Karpas-422 (cell line): Measurements from ENCODE around the gene ACTL6A. TPM values are rescaled to one million over a fixed set of nuclear protein-coding genes. Genes with fewer than 3 reads are reported as not detected.

Experiments used
- DNase-seq: peaks from one replicate; pipeline ENCODE4 v3.0.0-alpha.2; 2015
- H2AFZ ChIP-seq: fragments of 200-600 bp; sonication (generic); 2 replicates; pipeline ENCODE4 v1.6.1; 2014; ENCODE audit warnings: antibody characterized with exemption, low read length, mixed read lengths
- H3K27ac ChIP-seq: fragments of 200-600 bp; sonication (generic); 2 replicates; pipeline ENCODE4 v1.5.1; 2014; ENCODE audit warnings: mild to moderate bottlenecking, low read length, moderate library complexity
- H3K27me3 ChIP-seq: fragments of 200-600 bp; sonication (generic); 2 replicates; pipeline ENCODE4 v1.6.1; 2014; ENCODE audit warnings: low read length, mixed read lengths
- H3K36me3 ChIP-seq: fragments of 200-600 bp; sonication (generic); 2 replicates; pipeline ENCODE4 v1.6.1; 2014; ENCODE audit warnings: low read length, mixed read lengths; ENCODE audit not compliant: insufficient read depth
- H3K4me1 ChIP-seq: fragments of 200-600 bp; sonication (generic); 2 replicates; pipeline ENCODE4 v1.6.1; 2014; ENCODE audit warnings: mild to moderate bottlenecking, low read length, mixed read lengths
- H3K4me2 ChIP-seq: fragments of 200-600 bp; sonication (generic); 2 replicates; pipeline ENCODE4 v1.6.1; 2014; ENCODE audit warnings: low read length, low read depth, mild to moderate bottlenecking; ENCODE audit not compliant: poor library complexity, severe bottlenecking
- H3K4me3 ChIP-seq: fragments of 200-600 bp; sonication (generic); 2 replicates; pipeline ENCODE4 v1.5.1; 2014; ENCODE audit warnings: mild to moderate bottlenecking, antibody characterized with exemption, low read length, mixed read lengths
- H3K79me2 ChIP-seq: fragments of 200-600 bp; sonication (generic); 2 replicates; pipeline ENCODE4 v1.6.1; 2014; ENCODE audit warnings: mild to moderate bottlenecking, low read length, mixed read lengths
- H3K9ac ChIP-seq: fragments of 200-600 bp; sonication (generic); 2 replicates; pipeline ENCODE4 v1.6.0; 2014; ENCODE audit warnings: low read length
- H3K9me2 ChIP-seq: fragments of 200-600 bp; sonication (generic), shearing (Covaris generic); replicated peaks from 2 replicates; pipeline ENCODE4 v1.6.0; 2014; ENCODE audit warnings: mild to moderate bottlenecking, low read length, moderate library complexity; ENCODE audit not compliant: insufficient read depth
- H3K9me3 ChIP-seq: fragments of 300-700, 200-600 bp; sonication (generic); 2 replicates; pipeline ENCODE4 v1.6.1; 2014; ENCODE audit warnings: low read length, mixed read lengths
- H4K20me1 ChIP-seq: fragments of 200-600 bp; sonication (generic); 2 replicates; pipeline ENCODE4 v1.6.1; 2014; ENCODE audit warnings: mild to moderate bottlenecking, antibody characterized with exemption, low read length, low read depth; ENCODE audit not compliant: insufficient read depth
- total RNA-seq: library from RNA; depleted of rRNA; stranded (reverse); fragments of >200 nt; shearing (Covaris generic); gene quantifications from 2 replicates; pipeline ENCODE4 v1.2.3, GENCODE V29; 2014; ENCODE audit warnings: low replicate concordance

The ACTL6A gene
- total RNA-seq, 1 experiment from 2014 or later = 68.6 TPM

DNA sequence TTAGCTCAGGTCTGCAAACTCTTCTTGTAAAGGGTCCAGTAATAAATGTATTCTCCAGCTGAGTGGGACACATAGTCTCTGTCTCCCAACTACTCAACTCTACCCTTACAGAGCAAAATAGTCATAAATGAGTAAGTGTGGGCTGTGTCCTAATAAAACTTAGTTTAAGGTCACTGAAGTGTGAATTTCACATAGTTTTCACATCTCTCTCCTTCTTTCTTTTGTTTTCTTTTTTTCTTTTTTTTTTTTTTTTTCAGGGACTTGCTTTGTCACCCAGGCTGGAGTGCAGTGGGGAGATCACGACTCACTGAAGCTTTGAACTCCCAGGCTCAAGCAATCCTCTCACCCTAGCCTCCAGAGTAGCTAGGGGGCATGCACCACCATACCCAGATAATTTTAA lies 1.9 kb upstream of the ACTL6A start:
- Histone ChIP-seq H3K9me2 (no peaks in the 10 kb centered on the region), H4K20me1 (no peaks in the 10 kb centered on the region; the same call in 1 of the 2 replicates), H3K4me2 (no peak overlapping the region), H3K9ac (no peak overlapping the region), H3K27ac (no peak overlapping the region), H3K4me1 (peaks cover 29% of the 10 kb centered on the region), H3K9me3 (no peaks in the 10 kb centered on the region), H3K27me3 (no peaks in the 10 kb centered on the region), H3K36me3 (no peaks in the 10 kb centered on the region), H3K79me2 (peaks cover 23% of the 10 kb centered on the region), H2AFZ (no peak overlapping the region), H3K4me3 (no peak overlapping the region)
- no peak for DNase-seq

DNA sequence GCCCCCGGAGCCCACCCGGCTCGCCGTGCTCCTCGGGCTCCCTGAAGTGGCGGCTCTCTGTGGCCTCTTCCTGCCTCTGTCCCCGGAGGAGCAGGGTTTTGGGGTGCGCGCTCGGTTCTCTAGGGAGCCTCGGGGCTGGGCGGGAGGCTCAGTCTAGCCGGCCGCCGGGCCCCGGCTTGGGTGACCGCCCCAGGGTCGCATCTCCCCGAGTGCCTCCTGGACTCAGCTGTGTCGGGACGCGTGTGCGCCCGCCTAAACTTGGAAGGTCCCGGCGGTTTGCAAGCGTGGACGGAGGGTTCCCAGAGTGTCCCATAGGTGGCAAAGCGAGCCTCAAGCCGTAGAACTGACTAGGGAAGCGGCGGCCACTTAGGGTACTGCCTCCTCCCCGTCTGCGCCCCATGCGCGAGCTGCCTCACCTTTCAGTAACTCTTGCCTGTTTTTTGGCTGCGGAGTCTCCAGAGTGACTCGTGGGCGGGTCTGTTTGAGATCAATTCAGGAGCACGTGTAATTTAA lies 601 bp downstream of the ACTL6A start:
- no peaks in the 10 kb centered on the region for H3K9me3 ChIP-seq
- H4K20me1 ChIP-seq = no peaks in the 10 kb centered on the region; the same call in 1 of the 2 replicates
- H3K79me2 ChIP-seq = peaks cover 48% of the 10 kb centered on the region
- no peaks in the 10 kb centered on the region for H3K9me2 ChIP-seq
- peaks cover 35% of the 10 kb centered on the region for H3K4me1 ChIP-seq
- no peaks in the 10 kb centered on the region for H3K36me3 ChIP-seq
- H3K27me3 ChIP-seq = no peaks in the 10 kb centered on the region
- H3K9ac ChIP-seq = peak overlapping the region; percentile 94
- peak overlapping the region; percentile 68 for H3K4me3 ChIP-seq
- peak; percentile 89 for DNase-seq
- H3K27ac ChIP-seq = peak overlapping the region; percentile 81
- peak overlapping the region; percentile 78 for H3K4me2 ChIP-seq
- H2AFZ ChIP-seq = no peak overlapping the region

DNA sequence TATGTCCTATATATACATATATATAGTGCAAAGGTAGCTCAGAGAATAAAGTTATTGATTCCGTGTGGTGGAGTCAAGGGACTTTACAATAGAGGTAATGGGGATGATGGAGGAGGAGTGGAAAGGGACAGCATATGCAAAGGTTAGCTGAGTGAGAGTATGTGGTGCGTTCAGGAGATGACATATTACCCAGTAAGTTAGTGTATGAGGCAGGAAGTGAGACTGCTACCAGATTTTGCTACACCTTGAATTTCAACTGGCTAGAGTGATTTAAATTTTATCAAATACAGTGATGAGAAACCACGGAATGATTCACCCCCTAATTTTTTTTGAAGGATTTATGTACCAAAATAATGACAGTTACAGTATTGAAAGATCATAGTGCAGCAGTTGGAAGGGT lies 2.8 kb downstream of the ACTL6A start:
- H2AFZ ChIP-seq = no peak overlapping the region
- peak overlapping the region; percentile 78 for H3K4me2 ChIP-seq
- peak; percentile 68 for DNase-seq
- H3K27ac ChIP-seq = peak overlapping the region; percentile 51; the same call in 1 of the 2 replicates
- H3K36me3 ChIP-seq = peaks cover 17% of the 10 kb centered on the region; the same call in 1 of the 2 replicates
- H3K4me3 ChIP-seq = peak overlapping the region; percentile 21; the same call in 1 of the 2 replicates
- no peaks in the 10 kb centered on the region; the same call in 1 of the 2 replicates for H4K20me1 ChIP-seq
- peaks cover 30% of the 10 kb centered on the region for H3K4me1 ChIP-seq
- H3K9me2 ChIP-seq = no peaks in the 10 kb centered on the region
- H3K9ac ChIP-seq = peak overlapping the region; percentile 46
- H3K9me3 ChIP-seq = no peaks in the 10 kb centered on the region
- peaks cover 70% of the 10 kb centered on the region for H3K79me2 ChIP-seq
- no peaks in the 10 kb centered on the region for H3K27me3 ChIP-seq

DNA sequence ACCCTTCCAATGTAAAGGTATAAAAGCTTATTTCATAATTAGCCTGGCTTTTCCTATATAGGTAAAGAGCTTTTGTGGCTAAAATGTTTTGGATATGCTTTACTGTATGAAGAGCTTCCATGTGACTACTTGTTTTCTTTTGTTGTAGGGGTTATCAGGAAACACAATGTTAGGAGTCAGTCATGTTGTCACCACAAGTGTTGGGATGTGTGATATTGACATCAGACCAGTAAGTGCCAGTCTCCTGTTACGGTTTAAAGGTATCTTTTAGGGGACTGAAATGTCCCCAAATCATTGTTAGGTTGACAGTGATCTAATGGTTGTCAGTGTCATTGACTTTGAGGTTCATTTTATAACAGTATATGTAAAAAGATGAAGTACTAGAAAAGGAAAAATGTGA lies 18.3 kb downstream of the ACTL6A start:
- Histone ChIP-seq H3K27ac (no peak overlapping the region), H3K27me3 (no peaks in the 10 kb centered on the region), H3K9me2 (no peaks in the 10 kb centered on the region), H3K36me3 (peaks cover 54% of the 10 kb centered on the region), H3K79me2 (peaks cover 3% of the 10 kb centered on the region), H2AFZ (no peak overlapping the region), H3K4me3 (no peak overlapping the region), H3K9me3 (no peaks in the 10 kb centered on the region), H3K9ac (no peak overlapping the region), H3K4me1 (0 out of 2 replicates have a peak, but pooled peaks cover 4% of the 10 kb centered on the region), H3K4me2 (no peak overlapping the region), H4K20me1 (no peaks in the 10 kb centered on the region)
- no peak for DNase-seq

DNA sequence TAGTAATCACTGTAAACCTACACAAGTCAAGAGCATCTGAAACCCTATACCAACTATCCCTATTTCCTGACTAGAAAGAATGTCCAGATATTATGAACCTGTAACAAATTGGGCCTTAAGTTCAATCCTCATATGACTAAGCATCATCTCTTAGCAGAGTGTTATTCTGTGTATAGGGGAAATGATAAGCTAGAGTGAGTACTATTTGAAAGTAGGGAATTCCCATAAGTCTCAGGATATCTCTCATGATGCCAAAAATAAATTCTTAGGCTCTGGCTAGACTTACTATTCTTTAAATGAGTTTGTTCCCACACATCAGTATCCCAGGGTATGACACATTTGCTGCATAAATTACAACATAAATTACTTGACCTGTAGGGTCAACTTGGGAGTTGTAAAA lies 26.4 kb downstream of the ACTL6A start:
- H3K36me3 ChIP-seq = peaks cover 69% of the 10 kb centered on the region
- H3K4me3 ChIP-seq = no peak overlapping the region
- H3K9ac ChIP-seq = no peak overlapping the region
- H3K27ac ChIP-seq = no peak overlapping the region
- H3K27me3 ChIP-seq = no peaks in the 10 kb centered on the region
- no peaks in the 10 kb centered on the region for H3K4me1 ChIP-seq
- no peak for DNase-seq
- no peaks in the 10 kb centered on the region for H3K9me3 ChIP-seq
- H3K9me2 ChIP-seq = no peaks in the 10 kb centered on the region
- H4K20me1 ChIP-seq = no peaks in the 10 kb centered on the region
- no peak overlapping the region for H2AFZ ChIP-seq
- peaks cover 12% of the 10 kb centered on the region for H3K79me2 ChIP-seq
- no peak overlapping the region for H3K4me2 ChIP-seq

DNA sequence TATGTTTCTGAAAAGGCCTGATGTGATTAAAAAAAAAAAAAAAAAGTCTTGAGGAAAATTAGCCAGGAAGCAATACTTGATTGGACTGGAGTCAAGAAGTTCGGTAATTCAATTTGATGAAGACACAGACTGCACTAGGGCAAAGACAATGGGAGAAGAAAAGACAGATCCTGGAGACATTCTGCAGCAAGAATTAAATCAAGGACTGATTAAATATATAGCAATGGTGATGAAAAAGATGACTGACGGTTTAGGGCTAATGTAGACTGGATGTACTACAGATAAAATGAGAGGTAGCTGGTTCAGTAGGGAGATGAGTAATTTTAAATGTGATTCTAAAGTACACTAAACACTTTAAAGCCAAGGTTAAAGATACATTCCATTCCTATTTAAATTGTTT lies 27.9 kb downstream of the ACTL6A start:
- Histone ChIP-seq H3K27ac (no peak overlapping the region), H2AFZ (no peak overlapping the region), H3K36me3 (peaks cover 75% of the 10 kb centered on the region), H3K79me2 (peaks cover 15% of the 10 kb centered on the region), H3K9ac (no peak overlapping the region), H3K9me2 (no peaks in the 10 kb centered on the region), H3K4me1 (no peaks in the 10 kb centered on the region), H3K4me2 (no peak overlapping the region), H4K20me1 (no peaks in the 10 kb centered on the region), H3K4me3 (no peak overlapping the region), H3K9me3 (no peaks in the 10 kb centered on the region), H3K27me3 (no peaks in the 10 kb centered on the region)
- DNase-seq = no peak

DNA sequence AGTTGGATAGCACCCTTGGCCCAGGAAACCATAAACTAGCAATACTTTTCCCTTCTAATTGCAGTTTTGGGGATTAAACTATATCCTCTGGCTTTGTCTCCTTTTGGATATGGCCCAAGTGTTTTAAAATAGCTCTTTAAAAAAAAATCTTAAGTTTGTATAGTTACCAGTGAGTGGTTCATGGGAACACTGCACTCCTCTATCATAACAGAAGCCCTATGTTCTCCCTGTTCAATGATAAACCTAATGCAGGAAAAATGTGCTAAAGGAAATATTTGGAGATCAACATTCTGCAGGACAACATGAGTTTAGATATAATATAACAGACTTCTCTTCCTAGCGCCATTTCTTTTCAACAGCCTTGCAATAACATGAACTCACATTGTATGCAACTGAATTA lies 28.6 kb downstream of the ACTL6A start:
- Histone ChIP-seq H3K27me3 (no peaks in the 10 kb centered on the region), H2AFZ (no peak overlapping the region), H3K9ac (no peak overlapping the region), H3K36me3 (peaks cover 75% of the 10 kb centered on the region), H3K79me2 (peaks cover 15% of the 10 kb centered on the region), H3K4me2 (no peak overlapping the region), H3K27ac (no peak overlapping the region), H3K4me1 (no peaks in the 10 kb centered on the region), H3K9me2 (no peaks in the 10 kb centered on the region), H4K20me1 (no peaks in the 10 kb centered on the region), H3K4me3 (no peak overlapping the region), H3K9me3 (no peaks in the 10 kb centered on the region)
- DNase-seq = no peak

DNA sequence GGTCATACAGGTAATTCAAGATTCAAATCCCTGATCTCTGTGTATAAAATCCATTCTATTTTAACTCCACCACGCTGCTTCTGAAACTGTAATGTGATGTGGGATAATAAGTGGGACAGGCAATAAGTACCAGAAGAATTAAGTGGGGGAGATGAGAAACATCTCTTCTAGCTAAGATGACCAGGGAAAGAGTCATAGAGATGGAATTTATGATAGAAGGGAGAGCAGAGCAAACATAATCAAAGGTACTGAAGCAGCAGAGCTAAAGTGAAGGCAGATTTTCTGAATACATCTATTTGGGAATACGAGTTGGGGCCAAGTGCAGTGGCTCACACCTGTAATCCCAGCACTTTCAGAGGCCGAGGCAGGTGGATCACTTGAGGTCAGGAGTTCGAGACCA lies 36.8 kb downstream of the ACTL6A start:
- peaks cover 65% of the 10 kb centered on the region for H3K36me3 ChIP-seq

More for the DNA sequence above, 36.8 kb downstream of the ACTL6A start:
- H3K4me2 ChIP-seq = no peak overlapping the region
- no peak overlapping the region for H3K27ac ChIP-seq
- no peak for DNase-seq
- H3K9ac ChIP-seq = no peak overlapping the region
- H2AFZ ChIP-seq = no peak overlapping the region
- no peak overlapping the region for H3K4me3 ChIP-seq
- no peaks in the 10 kb centered on the region for H3K9me3 ChIP-seq
- H3K9me2 ChIP-seq = no peaks in the 10 kb centered on the region
- H3K4me1 ChIP-seq = peaks cover 12% of the 10 kb centered on the region
- no peaks in the 10 kb centered on the region for H3K27me3 ChIP-seq
- H4K20me1 ChIP-seq = no peaks in the 10 kb centered on the region
- H3K79me2 ChIP-seq = peaks cover 55% of the 10 kb centered on the region
